ENCODE results near the gene CDYL2. TPM values are rescaled to one million over a fixed set of nuclear protein-coding genes. Genes with fewer than 3 reads are reported as not detected.

The CDYL2 gene
- total RNA-seq, 1 donor from 2014 or later = 5.4 TPM

DNA sequence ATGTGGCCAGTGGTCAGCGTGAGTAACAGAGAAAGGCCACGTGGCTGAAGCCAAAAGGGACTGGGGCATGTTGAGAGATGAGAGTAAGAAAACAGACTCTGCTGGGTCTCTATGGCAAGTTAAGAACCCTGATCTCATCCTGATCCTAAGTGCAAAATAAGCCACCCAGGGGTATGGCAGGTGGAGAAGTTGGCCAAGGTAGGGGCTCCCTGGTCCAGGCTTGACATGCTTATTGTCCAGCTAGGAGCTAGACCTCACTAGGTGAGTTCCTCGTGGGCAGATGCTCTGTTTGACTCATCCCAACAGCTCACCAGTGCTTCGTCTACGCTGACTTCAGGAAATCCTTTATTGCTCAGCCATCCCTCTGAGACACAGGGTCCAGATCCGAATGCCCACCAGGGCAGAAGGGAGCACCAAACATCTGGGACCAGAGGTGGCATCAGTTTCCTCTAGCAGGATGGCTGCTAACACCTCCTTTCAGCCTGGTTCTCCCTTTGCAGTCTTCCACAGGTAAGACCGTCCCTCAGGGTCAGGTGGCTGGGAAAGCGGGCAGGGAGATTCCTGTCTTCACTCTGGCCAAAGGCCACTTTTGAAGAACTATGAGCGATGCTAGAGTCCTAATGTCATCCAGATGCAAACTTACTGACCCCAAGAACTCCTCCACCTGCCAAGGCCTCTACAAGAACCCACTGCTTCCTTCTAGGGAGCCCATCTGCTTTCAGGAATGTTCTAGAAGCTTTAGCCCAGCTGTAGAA is 99.5 kb downstream of the CDYL2 start:
- TF ChIP-seq CTCF (conservative IDR thresholded peaks at IDR 0.05; ENCODE audit: low read depth, low read length) = no peak
- no peak for DNase-seq (ENCODE audit: low read depth)
- no peak overlapping the region for H3K4me3 ChIP-seq (ENCODE audit: low read depth, low read length)

GRCh38 chr16:80703131-80704071 is 101.0 kb downstream of the CDYL2 start:
- DNase-seq (ENCODE audit: low read depth) = no peak
- H3K4me3 ChIP-seq (ENCODE audit: low read depth, low read length) = no peak overlapping the region
- no peak for TF ChIP-seq CTCF (conservative IDR thresholded peaks at IDR 0.05; ENCODE audit: low read depth, low read length)

GRCh38 chr16:80702696-80703095 is 101.7 kb downstream of the CDYL2 start:
- TF ChIP-seq CTCF (conservative IDR thresholded peaks at IDR 0.05; ENCODE audit: low read depth, low read length) = no peak
- no peak overlapping the region for H3K4me3 ChIP-seq (ENCODE audit: low read depth, low read length)
- no peak for DNase-seq (ENCODE audit: low read depth)

DNA sequence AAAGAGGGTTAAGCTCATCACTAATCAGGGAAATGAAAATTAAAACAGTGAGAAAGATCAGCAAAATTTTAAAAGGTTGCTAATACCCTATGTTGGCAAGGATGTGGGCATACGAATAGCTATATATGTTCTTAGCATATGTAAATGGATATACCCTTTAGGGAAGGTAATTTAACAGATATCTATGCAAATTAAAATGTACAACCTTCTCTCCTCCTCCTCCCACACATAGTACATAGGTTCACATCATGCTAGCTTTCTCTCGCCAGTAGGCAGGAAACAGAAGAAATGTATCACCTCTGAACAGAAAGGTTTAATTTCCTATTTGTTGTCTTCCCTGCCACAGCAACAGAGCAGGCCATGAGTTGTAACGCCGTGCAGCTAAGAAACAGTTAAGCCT is 103.8 kb downstream of the CDYL2 start:
- H3K4me3 ChIP-seq (ENCODE audit: low read depth, low read length) = no peak overlapping the region
- DNase-seq (ENCODE audit: low read depth) = no peak
- TF ChIP-seq CTCF (conservative IDR thresholded peaks at IDR 0.05; ENCODE audit: low read depth, low read length) = no peak

DNA sequence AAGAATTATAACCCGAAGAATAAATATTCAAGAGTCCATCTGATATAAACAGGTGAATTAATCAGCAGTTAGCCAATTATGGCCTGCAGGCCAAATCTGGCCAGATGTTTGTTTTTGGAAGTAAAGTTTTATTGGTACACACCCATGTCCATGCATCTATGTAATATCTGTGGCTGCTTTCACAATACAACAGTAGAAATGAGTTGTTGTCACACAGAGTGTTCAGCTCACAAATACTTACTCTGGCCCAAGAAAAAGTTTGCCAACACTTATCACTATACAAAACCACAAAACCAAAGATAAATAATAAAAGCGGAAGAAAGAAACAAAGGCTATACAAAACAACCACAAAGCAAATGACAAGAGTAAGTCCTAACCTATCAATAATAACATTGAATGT is 109.4 kb downstream of the CDYL2 start:
- TF ChIP-seq CTCF (conservative IDR thresholded peaks at IDR 0.05; ENCODE audit: low read depth, low read length) = no peak
- DNase-seq (ENCODE audit: low read depth) = no peak
- no peak overlapping the region for H3K4me3 ChIP-seq (ENCODE audit: low read depth, low read length)

DNA sequence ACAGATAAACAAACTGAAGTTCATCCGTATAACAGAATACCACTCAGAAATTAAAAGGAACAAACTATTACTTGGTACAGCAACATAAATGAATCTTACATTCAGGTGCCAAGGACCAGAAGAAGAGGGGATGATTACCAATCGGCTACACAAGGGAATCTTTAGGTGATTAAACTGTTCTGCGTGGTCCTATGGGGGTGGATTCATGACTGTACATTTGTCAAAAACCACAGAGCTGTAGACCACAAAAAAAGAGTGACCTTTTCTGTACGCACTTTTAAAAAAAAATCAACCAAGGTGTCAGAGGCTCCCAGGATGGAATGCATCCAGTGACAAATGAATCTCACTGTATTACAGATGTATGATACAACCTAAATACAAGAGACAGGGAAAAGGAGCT is 110.8 kb downstream of the CDYL2 start:
- H3K4me3 ChIP-seq (ENCODE audit: low read depth, low read length) = no peak overlapping the region
- no peak for DNase-seq (ENCODE audit: low read depth)
- no peak for TF ChIP-seq CTCF (conservative IDR thresholded peaks at IDR 0.05; ENCODE audit: low read depth, low read length)

All from epithelial cell of proximal tubule (primary cell).